GM21576 (cell line): ENCODE results near the gene ADAM19.
"Not testable (repeated sequence)": the region's sequence is repeated elsewhere in the genome, so short reads cannot be mapped to it uniquely, and the experiment has no call there.

Experiments used
- ATAC-seq: cut with Tn5 transposase; IDR thresholded peaks from one replicate; pipeline ENCODE4 v1.9.1; 2021; ENCODE audit warnings: mild to moderate bottlenecking, moderate library complexity; ENCODE audit not compliant: unreplicated experiment

ADAM19 gene

DNA sequence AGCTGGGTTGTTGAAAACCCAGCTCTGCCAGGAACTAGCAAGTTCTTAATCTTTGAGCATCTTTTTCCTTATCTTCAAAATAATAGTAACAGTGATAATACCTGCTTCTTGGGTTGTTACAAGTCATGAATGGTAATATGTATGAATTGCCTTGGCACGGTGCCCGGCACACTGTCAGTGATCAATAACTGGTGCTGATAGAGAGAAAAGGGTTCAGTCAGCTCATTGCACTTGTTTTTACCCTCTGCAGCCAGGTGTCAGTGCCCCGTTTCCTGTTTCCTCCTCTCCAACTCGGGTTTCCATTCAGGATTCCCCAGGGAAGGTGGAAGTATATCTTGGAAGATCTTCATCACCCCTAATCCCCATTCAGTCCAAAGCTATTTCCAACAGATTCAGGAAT, 131.4 kb downstream of the ADAM19 start:
- ATAC-seq, result no peak

- no peak for ATAC-seq
Measured at GRCh38 chr5:157443041-157443549, 132.5 kb downstream of the ADAM19 start.

- ATAC-seq, result no peak
Measured at GRCh38 chr5:157434096-157434495, 141.5 kb downstream of the ADAM19 start.

- ATAC-seq, result peak; percentile 67
Measured at GRCh38 chr5:157431544-157432200, 143.9 kb downstream of the ADAM19 start.

- not testable (repeated sequence) for ATAC-seq
Measured at GRCh38 chr5:157429920-157430319, 145.7 kb downstream of the ADAM19 start.
